Superior temporal gyrus (tissue), 1 donor: ENCODE measurements around the gene C4orf50.

Experiments
- DNase-seq: peaks from one replicate; pipeline ENCODE4 v3.0.0-alpha.2; 2016; ENCODE audit errors: extremely low spot score

The C4orf50 gene

DNA sequence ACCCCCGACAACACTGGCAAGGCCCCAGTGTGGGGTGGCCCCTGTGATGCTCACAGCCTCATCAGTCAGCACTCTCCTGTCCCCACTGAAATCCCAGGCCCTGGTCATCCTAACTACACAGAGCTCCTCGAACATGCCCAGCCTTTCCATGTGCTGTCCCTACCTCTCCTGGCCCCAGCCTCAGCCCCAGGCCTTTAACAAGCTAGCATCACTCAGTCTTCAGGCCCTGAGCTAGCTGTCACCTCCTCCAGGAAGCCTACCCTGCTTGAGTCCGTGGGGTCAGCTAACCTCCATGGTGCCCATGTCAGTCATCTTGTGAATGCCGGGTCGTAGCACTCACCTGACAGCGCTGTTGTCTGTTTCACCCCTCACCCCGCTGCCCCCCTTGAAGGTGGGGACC lies 25.6 kb upstream of the C4orf50 start:
- no peak for DNase-seq

DNA sequence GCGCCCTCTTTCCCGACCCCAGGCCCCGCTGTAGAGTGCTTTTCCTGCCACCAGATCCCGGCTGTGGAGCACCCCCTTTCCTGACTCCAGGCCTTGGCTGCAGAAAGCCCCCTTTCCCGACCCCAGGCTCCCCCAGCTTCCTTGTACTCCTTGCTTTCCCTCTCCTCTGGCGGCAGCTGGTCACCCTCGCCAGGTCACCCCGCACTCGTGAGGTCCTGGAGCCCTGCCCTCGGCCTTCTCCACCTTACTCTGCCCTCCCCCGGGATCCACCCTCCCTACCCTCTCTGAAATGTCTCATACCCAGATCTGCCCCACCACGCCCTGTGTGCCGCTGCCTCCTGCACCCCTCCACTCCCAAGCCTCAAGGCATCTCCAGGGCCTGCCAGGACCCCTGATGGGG lies 25.0 kb upstream of the C4orf50 start:
- no peak for DNase-seq

DNA sequence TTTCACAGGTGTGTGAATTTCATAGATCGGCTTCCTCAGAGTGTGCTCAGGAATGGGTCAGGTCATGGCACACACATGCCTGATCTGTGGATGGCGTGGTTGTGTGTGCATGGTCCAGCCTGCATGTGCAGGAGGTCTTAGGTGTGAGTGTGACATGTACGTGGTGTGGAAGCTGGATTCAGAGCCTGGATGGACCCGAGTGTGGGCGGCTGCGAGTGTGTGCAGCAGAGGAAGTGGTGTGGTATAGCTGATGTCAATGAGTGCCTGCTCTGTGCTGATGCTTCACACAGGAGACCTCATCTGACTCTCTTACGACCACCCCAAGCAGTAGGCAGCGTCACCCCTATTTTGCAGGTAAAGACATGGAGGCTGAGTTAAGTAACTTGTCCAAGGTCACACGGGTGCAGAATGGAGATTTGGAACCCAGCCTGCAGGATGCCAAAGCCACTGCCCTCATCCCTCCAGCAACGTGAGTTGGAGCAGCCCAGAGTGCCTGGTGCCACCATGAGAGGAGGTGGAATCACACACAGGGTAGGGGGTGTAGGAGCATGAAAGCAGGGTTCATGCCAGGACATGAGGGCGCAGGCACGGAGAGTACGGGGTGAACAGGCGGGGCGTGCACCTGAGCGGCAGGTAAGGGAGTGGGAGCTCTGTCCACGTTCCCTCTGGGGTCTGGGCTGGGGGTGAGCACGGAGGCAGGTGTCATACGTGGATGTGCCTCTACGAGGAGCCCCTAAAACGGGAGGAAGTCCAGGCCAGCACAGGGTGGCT lies 24.2 kb upstream of the C4orf50 start:
- no peak for DNase-seq

DNA sequence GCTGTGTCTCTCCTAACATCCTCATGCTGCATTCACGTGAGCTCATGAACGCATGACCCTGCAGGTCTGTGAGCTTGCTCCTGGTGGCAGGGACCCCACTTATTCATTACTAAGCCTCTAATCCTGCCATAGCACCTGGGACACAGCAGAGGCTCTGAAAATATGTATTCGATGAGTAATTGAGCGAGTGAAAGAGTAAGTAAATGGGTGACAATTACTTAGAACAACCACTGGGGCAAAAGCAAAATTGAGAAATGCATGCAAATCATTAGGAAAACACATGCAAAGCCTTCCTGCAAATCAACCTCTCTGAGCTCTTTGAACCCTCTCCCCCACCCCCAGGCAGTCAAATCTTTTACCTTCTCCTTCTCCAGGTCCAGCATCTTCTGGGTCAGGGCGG lies 23.6 kb upstream of the C4orf50 start:
- no peak for DNase-seq

DNA sequence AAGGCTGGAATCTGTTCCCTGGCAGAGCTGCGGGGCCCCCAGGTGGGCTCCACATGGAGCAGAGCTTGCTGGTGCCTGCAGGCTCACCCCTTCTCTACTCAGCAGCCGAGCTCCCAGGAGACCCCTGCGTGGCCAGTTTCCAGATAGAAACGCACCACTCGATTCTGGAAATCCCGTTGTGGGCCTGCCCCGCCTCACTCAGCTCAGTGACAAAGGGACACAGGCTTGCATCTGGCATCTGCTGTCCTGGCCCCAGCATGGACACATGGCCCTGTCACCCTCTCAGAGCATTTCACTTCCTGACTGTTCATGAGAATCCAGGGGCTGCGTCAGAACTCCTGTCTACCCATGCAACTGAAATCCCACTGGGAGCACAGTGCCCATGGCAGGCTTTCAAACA lies 20.5 kb upstream of the C4orf50 start:
- DNase-seq, result no peak

DNA sequence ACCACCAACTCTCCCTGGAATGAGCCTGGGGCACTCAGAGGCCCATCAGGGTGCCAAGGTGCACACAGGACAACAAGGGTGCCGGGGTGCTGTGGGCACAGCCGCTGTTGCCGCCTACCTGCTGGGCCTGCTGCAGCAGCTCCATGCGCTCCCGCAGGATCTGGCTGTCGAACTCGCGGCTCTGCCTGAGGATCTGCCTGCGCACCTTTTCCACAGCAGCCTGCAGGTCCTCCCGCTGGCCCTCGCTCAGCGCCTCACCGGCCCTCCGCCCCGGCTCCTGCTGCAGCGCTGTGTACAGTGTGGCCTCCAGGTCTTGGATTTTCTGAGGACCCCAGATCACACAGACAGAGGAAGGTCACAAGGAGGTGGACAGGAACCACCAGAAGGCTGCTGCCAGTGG lies 17.6 kb upstream of the C4orf50 start:
- no peak for DNase-seq

DNA sequence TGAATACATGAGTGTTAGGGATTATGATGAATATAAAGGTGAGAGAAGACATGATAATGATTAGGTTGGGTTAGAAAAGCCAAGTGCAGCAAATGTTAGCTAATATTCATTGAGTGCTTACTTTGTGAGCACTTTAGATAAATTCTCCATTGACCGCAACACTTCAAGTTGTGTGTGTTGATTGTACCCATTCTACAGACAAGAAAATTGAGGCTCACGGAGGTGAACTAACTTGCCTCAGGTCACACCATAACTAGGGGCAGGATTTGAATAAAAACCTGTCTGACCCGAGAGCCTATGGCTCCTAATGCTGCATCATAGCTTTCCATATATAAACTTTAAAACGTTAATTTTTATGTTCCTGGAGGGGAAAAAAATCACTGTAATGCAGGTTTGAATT lies 15.2 kb upstream of the C4orf50 start:
- DNase-seq, result no peak

DNA sequence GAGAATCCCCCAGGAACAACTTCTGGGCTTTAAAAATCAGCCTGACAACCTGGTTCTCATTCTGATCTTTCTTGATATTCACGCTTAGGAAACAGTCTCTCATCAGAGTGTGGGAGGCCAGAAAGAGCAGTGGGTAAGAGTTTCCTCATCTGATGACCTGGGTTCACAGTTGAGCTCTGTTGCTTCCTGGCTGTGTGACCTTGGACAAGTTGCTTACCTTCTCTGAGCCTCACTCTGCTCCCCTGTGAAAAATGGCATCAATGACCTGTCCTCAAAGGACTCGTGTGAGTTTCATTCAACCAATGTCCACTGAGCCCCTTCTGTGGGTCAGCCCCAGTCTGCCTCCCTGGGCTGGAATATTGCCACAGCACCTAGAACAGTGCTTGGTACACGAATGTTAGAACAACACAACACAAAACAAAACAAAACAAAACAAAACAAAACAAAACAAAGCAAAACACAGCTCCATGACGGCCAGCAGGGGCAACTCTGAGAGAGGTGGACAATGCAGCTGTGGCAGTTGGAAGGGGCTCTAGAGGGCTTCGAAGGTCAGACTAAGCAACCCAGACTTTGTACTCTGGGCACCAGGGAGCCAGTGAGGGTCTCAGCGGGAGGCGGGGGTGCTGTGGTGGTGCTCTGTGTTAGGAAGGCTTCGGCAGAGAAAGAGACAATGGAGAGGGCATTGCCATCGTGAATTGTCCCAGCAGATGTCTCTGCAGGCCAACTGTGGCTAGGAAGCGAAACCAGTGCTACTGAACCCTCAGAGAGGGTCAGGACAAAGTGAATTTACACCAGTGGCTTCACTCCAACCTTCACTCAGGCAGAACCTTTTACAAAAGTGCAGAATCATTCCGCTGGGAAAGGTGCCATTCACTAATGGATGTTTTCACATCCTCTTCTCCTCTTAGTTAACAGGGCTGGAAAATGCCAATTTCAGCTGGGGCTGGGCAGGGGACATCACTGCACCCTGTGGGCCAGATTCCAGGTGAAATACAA lies 14.3 kb upstream of the C4orf50 start:
- peak; percentile 74 for DNase-seq

DNA sequence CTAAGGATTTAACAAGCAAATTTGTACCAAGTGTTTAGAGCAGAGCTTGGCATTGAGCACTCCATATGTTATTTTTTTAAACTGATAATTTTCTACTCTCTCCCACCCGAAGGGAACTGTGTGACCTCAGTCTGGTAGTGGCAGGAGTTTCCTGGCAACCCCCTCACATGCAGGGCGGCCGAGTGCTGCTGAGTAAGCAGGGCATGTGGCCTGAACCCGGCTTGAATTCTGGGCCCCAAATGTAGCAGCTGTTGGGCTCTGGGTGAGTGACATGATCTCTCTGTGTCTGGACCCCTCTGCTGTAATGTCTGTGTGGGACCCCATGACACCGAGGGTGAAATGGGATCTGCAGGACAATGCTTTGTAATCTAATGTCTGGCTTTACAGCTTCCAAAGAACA lies 13.6 kb upstream of the C4orf50 start:
- DNase-seq, result no peak

DNA sequence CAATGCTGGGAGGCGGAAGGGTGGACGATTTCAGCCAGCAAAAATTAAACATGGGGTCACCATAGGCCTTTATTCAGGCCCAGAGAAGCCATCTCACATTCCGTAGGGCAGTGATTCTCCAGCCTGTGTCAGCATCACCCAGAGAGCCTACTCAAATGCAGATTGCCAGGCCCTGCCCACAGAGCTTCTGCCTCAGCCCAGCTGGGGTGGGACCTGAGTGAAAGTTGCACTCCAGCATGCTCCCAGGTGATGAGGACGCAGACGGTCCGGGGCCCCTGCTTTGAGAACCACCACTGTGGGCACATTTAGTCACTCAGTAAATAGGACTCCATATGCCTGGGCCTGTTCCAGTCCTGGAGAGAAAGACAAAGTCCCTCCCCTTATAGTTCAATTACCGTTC lies 12.4 kb upstream of the C4orf50 start:
- DNase-seq, result no peak

DNA sequence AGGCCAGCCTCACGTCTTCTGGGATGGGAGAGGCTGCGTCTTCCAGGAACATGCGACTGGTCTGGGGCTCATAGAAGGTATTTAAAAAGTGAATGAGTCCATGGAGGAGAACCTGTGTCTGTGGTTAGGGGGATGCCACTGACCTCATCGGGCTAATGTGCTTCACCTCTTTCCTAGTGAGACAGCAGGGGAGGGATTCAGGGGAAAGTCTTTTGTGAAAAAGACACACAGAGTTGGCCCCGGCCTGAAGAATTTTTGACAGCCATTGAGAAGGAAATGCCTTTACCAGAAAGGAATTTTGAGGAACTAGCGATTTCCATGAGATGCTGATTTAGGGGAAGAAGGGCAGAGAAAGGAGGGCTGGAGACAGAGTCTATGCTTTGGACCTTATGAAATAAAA lies 11.0 kb upstream of the C4orf50 start:
- no peak for DNase-seq

DNA sequence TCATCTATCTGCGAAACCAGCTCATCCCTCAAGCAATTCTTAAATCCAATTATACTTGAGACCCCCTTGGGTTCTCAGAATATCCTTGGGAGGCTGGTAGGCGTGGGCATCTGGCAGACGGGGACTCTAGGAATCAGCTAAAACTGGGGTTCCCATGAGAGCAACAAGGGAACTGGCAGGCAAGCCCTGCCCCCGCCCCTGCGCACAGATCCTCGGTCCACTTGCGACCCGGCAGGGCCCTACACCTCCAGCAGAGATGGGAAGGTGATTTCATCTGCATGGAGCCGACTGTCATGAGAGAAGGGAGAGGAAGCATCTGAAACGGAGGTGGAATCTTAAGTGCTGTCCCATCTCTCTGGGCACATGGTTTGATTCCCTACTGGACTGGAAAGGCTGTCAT lies 9.9 kb upstream of the C4orf50 start:
- no peak for DNase-seq

DNA sequence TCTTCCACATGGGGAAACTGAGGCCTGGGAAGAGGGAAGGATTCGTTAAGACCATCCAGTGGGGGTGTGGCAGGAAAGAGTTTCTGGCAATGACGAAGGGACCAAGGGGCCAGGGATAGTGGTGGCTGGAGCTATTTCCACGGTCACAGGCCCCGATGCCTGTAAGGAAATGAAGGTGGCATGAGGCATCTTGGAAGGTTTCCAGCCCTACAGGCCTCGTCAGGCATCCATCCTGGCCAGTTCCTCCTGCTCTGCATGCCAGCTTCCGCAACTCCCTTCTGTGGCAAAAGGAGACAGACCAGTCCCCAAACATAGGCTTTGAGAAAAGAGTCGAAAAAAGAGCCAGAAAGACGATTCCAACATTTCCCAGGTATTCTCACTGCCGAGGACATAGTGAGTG lies 9.2 kb upstream of the C4orf50 start:
- DNase-seq, result no peak

DNA sequence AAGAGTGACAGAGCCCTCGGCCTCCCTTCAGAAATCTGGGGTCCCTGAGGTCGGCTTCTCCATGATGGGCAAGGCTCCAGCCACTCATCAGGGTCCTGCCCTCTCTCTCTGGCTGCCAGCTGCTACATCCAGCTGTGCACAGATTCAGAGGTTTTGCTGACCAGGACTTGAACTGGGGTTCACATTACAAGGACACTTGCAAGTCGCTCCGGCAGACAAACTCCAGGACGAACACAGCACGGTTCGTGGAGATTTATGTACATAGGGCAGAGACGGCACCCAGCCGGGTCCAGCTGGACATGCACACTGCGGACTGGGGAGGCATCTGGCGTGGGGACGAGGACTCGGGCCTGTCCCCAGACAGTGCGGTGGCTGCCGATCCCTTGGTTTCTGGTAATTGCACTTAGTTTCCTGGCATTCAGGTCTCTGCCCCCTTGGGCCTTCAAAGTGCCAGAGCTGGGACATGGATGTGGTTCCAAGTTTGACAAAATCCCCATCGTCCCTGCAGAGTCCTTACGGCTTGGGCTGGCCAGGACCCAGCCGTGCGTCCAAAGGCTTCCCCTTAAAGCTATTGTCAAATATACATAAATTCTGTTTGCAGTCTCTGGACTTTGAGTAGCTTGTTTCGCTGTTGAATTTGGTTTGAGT lies 6.2 kb upstream of the C4orf50 start:
- no peak for DNase-seq

DNA sequence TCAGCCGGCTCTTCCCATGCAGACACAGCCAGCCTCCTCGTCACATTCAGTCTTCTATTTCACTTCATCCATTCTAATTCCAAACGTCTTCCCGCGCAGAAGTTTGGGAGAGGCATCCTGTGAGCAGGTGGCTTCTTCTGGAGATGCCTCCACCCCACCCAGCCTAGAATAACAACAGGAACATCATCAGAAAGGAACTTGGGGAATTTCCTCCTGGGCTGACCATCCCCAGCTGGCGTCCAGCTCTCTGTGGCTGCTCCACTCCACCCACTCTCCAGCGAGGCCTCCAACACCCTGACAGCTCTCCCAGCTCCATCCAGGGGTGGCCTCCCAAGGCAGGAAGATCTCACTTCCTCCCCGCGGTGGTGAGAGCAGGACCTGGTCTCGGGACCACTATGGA lies 5.5 kb upstream of the C4orf50 start:
- no peak for DNase-seq

DNA sequence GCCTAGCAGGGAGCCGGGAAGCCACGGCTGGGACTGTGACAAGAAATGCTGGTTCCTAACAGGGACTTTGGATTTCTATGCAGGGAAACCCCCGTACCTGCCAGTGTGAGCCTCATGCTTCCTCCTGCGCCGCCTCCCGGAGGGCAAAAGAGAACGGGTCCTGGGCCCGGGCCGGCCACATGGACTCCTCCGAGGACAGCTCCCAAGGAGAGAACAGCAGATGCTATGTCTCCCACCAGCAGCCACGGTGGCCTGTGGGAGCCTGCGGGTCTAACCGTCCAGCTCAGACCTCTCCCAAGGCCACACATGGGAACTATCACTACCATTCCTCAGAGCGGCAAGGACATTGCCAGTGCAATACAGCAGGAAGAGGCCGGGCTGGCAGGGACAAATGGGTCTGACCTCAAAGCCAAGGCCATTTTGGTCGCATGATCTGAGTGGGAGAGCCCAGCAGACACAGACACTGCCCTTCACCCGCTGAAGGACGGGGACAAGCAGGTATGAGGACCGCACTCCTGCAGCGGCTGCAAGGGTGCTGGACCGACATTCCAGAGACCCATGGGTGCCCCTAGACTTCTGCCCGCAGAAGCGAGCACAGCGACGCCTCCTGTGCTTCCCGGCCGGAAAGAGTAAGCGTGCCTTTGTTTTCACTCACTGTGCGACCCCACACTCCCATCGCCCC lies 4.5 kb upstream of the C4orf50 start:
- DNase-seq, result no peak

DNA sequence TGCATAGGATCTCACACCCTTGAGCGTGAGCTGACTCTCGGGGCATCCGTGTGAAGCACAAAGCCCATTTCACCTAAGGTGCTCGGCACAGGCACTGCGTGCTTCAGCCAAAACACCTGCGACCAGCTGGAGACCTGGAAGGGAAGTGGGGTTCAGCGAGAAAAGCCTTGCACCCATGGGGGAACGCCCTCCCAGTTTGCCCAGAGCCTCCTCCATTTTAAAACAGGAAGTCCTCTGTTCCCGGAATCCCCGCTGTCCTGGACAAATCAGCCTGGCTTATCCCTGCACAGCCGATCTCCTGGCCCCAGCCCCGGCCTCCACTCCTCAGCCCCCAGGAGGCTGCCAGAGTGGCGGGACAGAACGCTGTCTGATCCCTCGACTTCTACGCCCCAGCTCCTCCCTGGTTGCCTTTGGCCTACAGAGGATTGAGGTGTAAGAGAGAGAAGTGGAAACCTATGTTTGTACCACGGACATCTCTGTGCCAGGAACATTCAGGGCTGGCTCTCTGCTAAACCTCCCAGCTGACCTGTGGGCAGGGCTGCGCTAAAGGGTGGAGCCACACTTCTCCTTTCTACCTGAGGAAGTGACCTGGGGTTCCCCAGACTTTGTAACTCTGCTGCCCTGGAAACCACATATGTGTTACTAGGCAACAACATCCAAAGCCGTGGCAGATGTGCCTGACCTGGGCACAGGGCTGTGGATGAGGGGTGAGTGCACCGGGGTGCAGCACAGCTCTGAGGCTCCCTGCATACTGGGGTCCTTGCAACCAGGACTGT lies 3.8 kb upstream of the C4orf50 start:
- DNase-seq, result no peak

DNA sequence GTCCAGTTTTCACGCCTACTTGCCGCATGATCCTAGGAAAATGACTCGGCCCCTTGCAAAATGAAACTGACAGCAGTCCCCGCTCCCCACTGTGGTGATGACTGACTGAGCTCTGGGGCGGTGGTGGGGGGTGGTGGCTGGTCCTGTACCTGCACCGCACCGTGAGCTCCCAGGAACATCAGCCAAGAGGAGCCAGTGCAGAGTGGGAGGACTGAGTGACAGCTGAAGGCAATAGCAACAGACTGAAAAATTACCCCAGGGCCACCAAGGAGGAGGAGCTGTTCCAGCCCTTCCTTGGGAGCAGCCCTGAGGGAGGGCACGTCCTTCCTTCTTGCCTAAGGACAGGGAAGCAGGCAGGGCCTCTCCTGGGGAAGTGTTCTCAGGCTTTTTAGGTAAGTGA lies 2.4 kb upstream of the C4orf50 start:
- no peak for DNase-seq

DNA sequence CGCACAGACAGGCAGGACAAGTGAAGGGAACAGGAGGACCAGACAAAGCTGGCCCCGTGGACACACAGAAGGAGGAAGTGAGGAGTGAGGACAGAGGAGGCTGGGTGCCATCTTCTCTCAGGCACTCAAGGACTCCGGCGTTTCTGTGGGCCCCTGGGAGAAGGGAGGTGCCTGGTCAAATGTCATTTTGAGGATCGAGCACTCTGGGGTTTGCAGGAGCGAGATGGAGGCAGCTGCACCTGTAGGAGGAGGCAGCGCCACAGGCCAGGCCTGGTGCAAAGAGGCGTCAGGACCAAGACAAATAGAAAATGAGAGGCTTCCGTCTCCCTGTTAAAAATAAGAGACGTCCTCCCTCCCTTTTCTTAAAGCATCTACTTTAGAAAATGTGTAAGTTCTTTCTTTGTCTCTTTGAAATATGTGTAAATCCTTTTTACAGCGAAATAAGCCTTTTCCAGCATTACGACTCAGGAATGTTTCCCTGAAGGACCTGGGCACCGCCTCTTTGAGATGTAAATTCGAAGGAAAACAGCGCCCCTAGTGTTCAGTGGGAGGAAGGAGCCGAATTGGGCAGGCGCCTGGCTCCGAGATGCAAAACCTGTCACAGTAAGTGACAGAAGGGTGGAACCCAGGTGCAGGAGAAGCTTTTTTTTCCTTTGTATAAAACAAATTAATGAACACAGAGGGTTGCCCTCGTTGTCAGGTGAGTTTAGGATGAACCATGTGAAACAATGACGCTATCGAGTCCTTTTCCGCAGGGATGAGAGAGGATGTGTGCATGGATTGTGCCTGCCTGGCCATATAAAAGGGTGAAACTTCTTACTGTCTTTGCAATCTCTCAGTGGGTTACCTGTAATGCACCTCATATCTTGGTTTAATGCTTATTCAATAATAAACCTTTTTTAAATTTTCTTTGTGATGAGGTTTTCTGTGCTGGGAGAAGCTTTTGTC lies 1.4 kb upstream of the C4orf50 start:
- DNase-seq, result peak; percentile 85

DNA sequence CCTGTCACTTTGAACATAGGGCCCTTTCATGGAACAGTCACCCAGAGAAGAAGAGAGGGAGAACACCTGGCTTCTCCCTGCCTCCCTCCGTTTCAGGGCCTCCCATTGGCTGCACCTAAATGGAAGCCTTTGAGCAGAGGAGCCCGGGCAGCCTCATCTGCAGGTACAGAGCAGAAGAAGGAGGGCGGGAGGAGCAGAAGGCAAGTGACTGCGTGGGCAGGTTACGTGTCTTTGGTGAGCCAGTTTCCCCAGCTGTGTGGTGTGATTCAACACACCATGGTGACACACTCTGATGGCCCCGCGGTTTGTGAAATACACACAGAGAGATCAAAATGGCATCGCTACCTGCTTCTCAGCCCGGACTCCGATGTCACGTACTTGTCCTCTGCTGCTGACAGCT lies 431 bp downstream of the C4orf50 start:
- no peak for DNase-seq
